GM12878 (cell line): ENCODE results near the gene MGMT. TPM values are rescaled to one million over a fixed set of nuclear protein-coding genes. Genes with fewer than 3 reads are reported as not detected.

Experiments used
- ATAC-seq: fragments of 200-7000 bp; cut with Tn5 transposase; 3 replicates; pipeline ENCODE4 v1.9.1; 2020; ENCODE audit warnings: mild to moderate bottlenecking, moderate library complexity
- BruUV-seq: library from RNA; stranded (reverse); fragments of 400-500 nt; replicated peaks from 2 replicates; lab custom pipeline; 2021; lab: Mats Ljungman, UMichigan
- CTCF ChIA-PET: fragments of 300-600 bp; sonication (Branson Sonifier 250); formaldehyde crosslinking; extraction: SDS; loops from one replicate; lab custom pipeline; 2021; ENCODE audit warnings: inconsistent platforms; lab: Yijun Ruan, JAX
- POLR2A ChIA-PET: fragments of 350-600 bp; formaldehyde crosslinking; extraction: SDS; loops from one replicate; lab custom pipeline; 2021; ENCODE audit warnings: inconsistent platforms; lab: Charles Lee
- RAD21 ChIA-PET: fragments of 300-600 bp; sonication (Branson Sonifier 250); formaldehyde crosslinking; loops from one replicate; lab custom pipeline; 2023; ENCODE audit warnings: antibody characterized with exemption; ENCODE audit not compliant: unreplicated experiment; lab: Charles Lee
- SMC1A ChIA-PET: fragments of 300-600 bp; sonication (Branson Sonifier 250); formaldehyde crosslinking; loops from one replicate; lab custom pipeline; 2023; ENCODE audit not compliant: unreplicated experiment, uncharacterized antibody; lab: Charles Lee
- DNase-seq: peaks from one replicate; pipeline ENCODE4 v3.0.0-alpha.2; 2011; ENCODE audit warnings: low read depth, low spot score
- FAIRE-seq: peaks from 3 replicates; lab custom pipeline; 2011; peaks lifted over from hg19 to GRCh38; lab: Jason Lieb, UNC
- H2AFZ ChIP-seq: 2 replicates; pipeline ENCODE4 v1.6.0; 2011; ENCODE audit warnings: low read depth, low read length, control low read depth; ENCODE audit not compliant: control insufficient read depth
- H3K27ac ChIP-seq: 2 replicates; pipeline ENCODE4 v1.5.1; 2011; ENCODE audit warnings: control low read depth; ENCODE audit not compliant: control insufficient read depth, insufficient read depth
- H3K27me3 ChIP-seq, 2 experiments: replicated peaks in 1 of 2; 2 replicates each; pipeline versions ENCODE4 v1.6.0 to v1.6.1; 2011; ENCODE audit warnings: low read length in 1 of 2; ENCODE audit not compliant: control insufficient read depth in 2 of 2, insufficient read depth in 2 of 2
- H3K36me3 ChIP-seq, 2 experiments: 2 replicates each; pipeline ENCODE4 v1.5.1; 2011; ENCODE audit warnings: low read length in 1 of 2; ENCODE audit not compliant: control insufficient read depth in 2 of 2, insufficient read depth in 2 of 2
- H3K4me1 ChIP-seq: 2 replicates; pipeline ENCODE4 v1.6.1; 2011; ENCODE audit warnings: mild to moderate bottlenecking, low read length, moderate library complexity, mixed read lengths; ENCODE audit not compliant: control insufficient read depth, insufficient read depth
- H3K4me2 ChIP-seq: 2 replicates; pipeline ENCODE4 v1.6.0; 2011; ENCODE audit warnings: control low read depth; ENCODE audit not compliant: control insufficient read depth, insufficient read depth
- H3K4me3 ChIP-seq: fragments of 200-600 bp; sonication (generic); 2 replicates; pipeline ENCODE4 v1.5.1; 2016
- H3K79me2 ChIP-seq: 2 replicates; pipeline ENCODE4 v1.6.0; 2011; ENCODE audit warnings: low read length; ENCODE audit not compliant: control insufficient read depth, insufficient read depth
- H3K9ac ChIP-seq: 2 replicates; pipeline ENCODE4 v1.8.0; 2011; ENCODE audit warnings: low read length, control low read depth, mixed read lengths; ENCODE audit not compliant: control insufficient read depth, insufficient read depth
- H3K9me3 ChIP-seq: replicated peaks from 3 replicates; pipeline ENCODE4 v1.5.1; 2011; ENCODE audit warnings: mild to moderate bottlenecking, low read length; ENCODE audit not compliant: control insufficient read depth, insufficient read depth
- H4K20me1 ChIP-seq: 2 replicates; pipeline ENCODE4 v1.6.0; 2011; ENCODE audit not compliant: control insufficient read depth, insufficient read depth
- BHLHE40 ChIP-seq, 2 experiments: fragments of 450-650 bp in 1 of 2; IDR thresholded peaks; 2 replicates each; pipeline ENCODE4 v1.6.1; 2011 to 2017; ENCODE audit warnings: low read depth in 2 of 2, borderline replicate concordance in 1 of 2, improper control_type of control experiment in 1 of 2, low read length in 1 of 2, mild to moderate bottlenecking in 1 of 2
- EGR1 ChIP-seq, 2 experiments: IDR thresholded peaks; 1 replicate in 1 of 2; 2 replicates in 1 of 2; pipeline ENCODE4 v1.6.1; 2011 to 2012; ENCODE audit warnings: low read depth in 2 of 2, low read length in 2 of 2, borderline replicate concordance in 1 of 2, mild to moderate bottlenecking in 1 of 2, moderate library complexity in 1 of 2
- ETV6 ChIP-seq, 2 experiments: fragments of 450-650 bp in 1 of 2; IDR thresholded peaks in 1 of 2; conservative IDR thresholded peaks in 1 of 2; 2 replicates each; pipeline ENCODE4 v1.6.1; 2014; ENCODE audit warnings: antibody characterized with exemption in 1 of 2, borderline replicate concordance in 1 of 2, low read depth in 1 of 2, mild to moderate bottlenecking in 1 of 2, moderate library complexity in 1 of 2
- HDAC2 ChIP-seq: fragments of 200-600 bp; sonication (generic); IDR thresholded peaks from 2 replicates; pipeline ENCODE4 v1.6.1; 2017
- HDGF ChIP-seq: fragments of 450-650 bp; IDR thresholded peaks from 2 replicates; pipeline ENCODE4 v1.6.1; 2016; ENCODE audit warnings: antibody characterized with exemption
- IRF5 ChIP-seq: fragments of 450-650 bp; IDR thresholded peaks from 2 replicates; pipeline ENCODE4 v1.6.1; 2017; ENCODE audit warnings: borderline replicate concordance
- KAT2A ChIP-seq: conservative IDR thresholded peaks from 2 replicates; pipeline ENCODE4 v1.6.1; 2011; ENCODE audit warnings: low read depth, low read length; ENCODE audit not compliant: control insufficient read depth
- MLLT1 ChIP-seq: fragments of 450-650 bp; IDR thresholded peaks from 2 replicates; pipeline ENCODE4 v1.6.1; 2016; ENCODE audit warnings: mild to moderate bottlenecking
- NR2C2 ChIP-seq: IDR thresholded peaks from 2 replicates; pipeline ENCODE4 v1.6.1; 2011; ENCODE audit warnings: borderline replicate concordance, low read depth; ENCODE audit not compliant: control insufficient read depth, insufficient read length
- PBX3 ChIP-seq: IDR thresholded peaks from 2 replicates; pipeline ENCODE4 v1.6.1; 2011; ENCODE audit warnings: mild to moderate bottlenecking, low read depth, low read length, moderate library complexity; ENCODE audit not compliant: insufficient replicate concordance
- WGBS: methylation state at CpG from one replicate; pipeline ENCODE4 v1.1.6; 2016; ENCODE audit warnings: low lambda C conversion rate; ENCODE audit not compliant: insufficient replicate concordance, insufficient coverage; ENCODE audit errors: missing lambda C conversion rate; 5-methylcytosine and 5-hydroxymethylcytosine counted together
- in situ Hi-C: fragments of 300-500 bp; cut with MboI; formaldehyde crosslinking; loops from 9 replicates; pipeline ENCODE4 v1.14.3; 2018; ENCODE audit warnings: mixed read lengths
- intact Hi-C: fragments of 100-400 bp; cut with micrococcal nuclease; formaldehyde crosslinking; loops from one replicate; pipeline ENCODE4 v1.14.2; 2022; ENCODE audit not compliant: unreplicated experiment
- polyA plus RNA-seq, 11 experiments: library from polyadenylated mRNA; depleted of rRNA in 4 of 11; unstranded in 6 of 11; stranded (reverse) in 5 of 11; fragments of >200 nt; fragmentation: Nextera tagmentation in 4 of 11; fragmentation: Illumina TruSeq in 1 of 11; extraction: Ambion mirVana in 4 of 11; extraction: Trizol in 1 of 11; gene quantifications; 1 replicate in 1 of 11; 2 replicates in 10 of 11; pipeline versions ENCODE4 v1.2.1 to v1.2.3, GENCODE V29; 2011 to 2016; ENCODE audit warnings: inconsistent platforms in 2 of 11, missing spikeins in 2 of 11, low read depth in 1 of 11
- total RNA-seq, 4 experiments: library from RNA; depleted of rRNA in 3 of 4; stranded (reverse); fragments of >200 nt in 3 of 4; fragmentation: Illumina TruSeq in 1 of 4; extraction: Trizol in 1 of 4; gene quantifications; 2 replicates each; pipeline versions ENCODE4 v1.2.1 to v1.2.3, GENCODE V29; 2013 to 2021

MGMT gene
- total and polyA plus RNA-seq, 10 of the 15 experiments (the other 5 are each of a cell fraction or from before 2014, with no cell fraction given) = 0.16 to 24.2 (median 13.3) TPM

GRCh38 chr10:129541200-129541599, 74.2 kb downstream of the MGMT start:
- SMC1A ChIA-PET = no interaction called here
- H3K27ac ChIP-seq = no peak overlapping the region
- FAIRE-seq = no peak
- 91% methylated on average over 9 of the region's 9 CpGs for WGBS
- TF ChIP-seq ETV6 (conservative IDR thresholded peaks at IDR 0.05 in 1 of 2, IDR thresholded peaks at IDR 0.05 in 1 of 2; ENCODE audit: borderline replicate concordance in 1 of 2, low read depth in 1 of 2) (no peak), HDGF (no peak), PBX3 (no peak)
- H4K20me1 ChIP-seq = no peaks in the 10 kb centered on the region
- no peak overlapping the region for H3K9ac ChIP-seq
- H3K4me3 ChIP-seq = no peak overlapping the region
- no peak for ATAC-seq
- BruUV-seq = no TSS peak
- CTCF ChIA-PET = no interaction called here
- no peaks in the 10 kb centered on the region for H3K27me3 ChIP-seq
- no peaks in the 10 kb centered on the region for H3K9me3 ChIP-seq
- intact Hi-C loops (no loop called here), in situ Hi-C loops (no loop called here)
- no peak overlapping the region for H3K4me2 ChIP-seq
- H3K79me2 ChIP-seq = no peaks in the 10 kb centered on the region
- H3K4me1 ChIP-seq = no peaks in the 10 kb centered on the region
- peaks cover 0 to 2% of the 10 kb centered on the region in 2 experiments; a peak in 1 of 4 replicates for H3K36me3 ChIP-seq
- H2AFZ ChIP-seq = no peak overlapping the region
- POLR2A ChIA-PET = no interaction called here
- no peak for DNase-seq
- RAD21 ChIA-PET = no interaction called here

DNA sequence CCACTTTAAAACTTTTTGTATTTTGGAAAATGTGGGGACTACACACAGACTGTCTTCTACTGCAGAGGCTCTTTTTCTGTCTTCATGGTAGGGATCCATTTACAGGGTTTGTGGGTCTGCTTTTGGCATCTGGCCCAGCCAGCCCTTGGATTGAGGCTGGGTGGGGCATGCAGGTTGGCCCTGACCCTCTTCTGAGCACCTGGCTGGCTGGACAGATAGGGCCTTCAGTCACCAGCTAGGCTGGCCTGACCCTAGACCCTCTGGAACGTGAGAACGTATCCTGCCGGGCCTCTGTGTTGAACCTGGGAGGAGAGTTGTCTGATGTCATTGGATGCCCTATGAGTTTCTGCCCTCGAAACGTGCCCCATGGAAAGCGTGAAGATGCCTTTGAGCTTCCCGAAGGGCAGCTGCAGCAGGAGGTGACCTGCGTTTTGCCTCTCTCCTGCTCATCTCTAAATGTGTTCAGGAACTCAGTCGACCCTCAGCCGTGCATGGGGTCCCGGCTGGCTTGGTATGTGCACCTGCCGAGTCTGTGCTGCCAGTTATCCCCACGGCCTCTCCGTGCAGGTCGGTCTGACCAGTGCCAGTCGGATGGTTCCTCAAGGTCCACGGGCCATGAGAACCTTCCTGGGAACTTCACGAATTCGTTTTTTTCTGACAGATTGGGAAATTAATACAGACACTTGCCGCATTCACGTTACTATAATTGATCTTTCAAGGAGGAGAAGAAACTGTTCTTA, 74.9 kb downstream of the MGMT start:
- H2AFZ ChIP-seq = no peak overlapping the region
- H3K27me3 ChIP-seq = no peaks in the 10 kb centered on the region
- ChIA-PET RAD21 (no interaction called here), CTCF (no interaction called here), SMC1A (no interaction called here), POLR2A (no interaction called here)
- in situ Hi-C loops = no loop called here
- no peak overlapping the region for H3K4me3 ChIP-seq
- H3K36me3 ChIP-seq = no peaks in the 10 kb centered on the region
- FAIRE-seq = no peak
- no peak for DNase-seq
- H3K79me2 ChIP-seq = no peaks in the 10 kb centered on the region
- BruUV-seq = no TSS peak
- no peaks in the 10 kb centered on the region for H3K4me1 ChIP-seq
- H3K27ac ChIP-seq = no peak overlapping the region
- H3K9me3 ChIP-seq = no peaks in the 10 kb centered on the region
- no peak overlapping the region for H3K4me2 ChIP-seq
- no peak for ATAC-seq
- intact Hi-C loops = no loop called here
- H4K20me1 ChIP-seq = no peaks in the 10 kb centered on the region
- WGBS = 95% methylated on average over 21 of the region's 21 CpGs
- no peak overlapping the region for H3K9ac ChIP-seq
- TF ChIP-seq EGR1 (IDR thresholded peaks at IDR 0.05; ENCODE audit: borderline replicate concordance in 1 of 2, low read depth in 2 of 2, low read length in 2 of 2) (no peak), KAT2A (no peak), IRF5 (no peak), MLLT1 (no peak), BHLHE40 (IDR thresholded peaks at IDR 0.05; ENCODE audit: borderline replicate concordance in 1 of 2, low read depth in 2 of 2, low read length in 1 of 2) (no peak), HDAC2 (no peak), NR2C2 (no peak)
